ENCODE data around the gene COX5B.
"Not testable (repeated sequence)": the region's sequence is repeated elsewhere in the genome, so short reads cannot be mapped to it uniquely, and the experiment has no call there.

The COX5B gene, protein sequence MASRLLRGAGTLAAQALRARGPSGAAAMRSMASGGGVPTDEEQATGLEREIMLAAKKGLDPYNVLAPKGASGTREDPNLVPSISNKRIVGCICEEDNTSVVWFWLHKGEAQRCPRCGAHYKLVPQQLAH
- long read RNA-seq, donor 1, transcript COX5B-201 (4 exons, 712 nt), result major isoform, 670 of 722 reads
- long read RNA-seq, donor 1, partial matches to known transcripts, result 44 of 722 reads
- long read RNA-seq, donor 1, other reads (novel, unspliced or antisense), result 8 of 722 reads
- long read RNA-seq, donor 2, transcript COX5B-201 (4 exons, 712 nt), result major isoform, 401 of 442 reads
- long read RNA-seq, donor 2, partial matches to known transcripts, result 40 of 442 reads
- long read RNA-seq, donor 2, other reads (novel, unspliced or antisense), result 0 of 442 reads
- long read RNA-seq, donor 3, transcript COX5B-201 (4 exons, 712 nt), result major isoform, 191 of 209 reads
- long read RNA-seq, donor 3, partial matches to known transcripts, result 13 of 209 reads
- long read RNA-seq, donor 3, other reads (novel, unspliced or antisense), result 5 of 209 reads
- long read RNA-seq, donor 4, transcript COX5B-201 (4 exons, 712 nt), result major isoform, 299 of 325 reads
- long read RNA-seq, donor 4, partial matches to known transcripts, result 23 of 325 reads
- long read RNA-seq, donor 4, other reads (novel, unspliced or antisense), result 0 of 325 reads
- long read RNA-seq, donor 5, transcript COX5B-201 (4 exons, 712 nt), result major isoform, 372 of 397 reads
- long read RNA-seq, donor 5, partial matches to known transcripts, result 24 of 397 reads
- long read RNA-seq, donor 5, other reads (novel, unspliced or antisense), result 0 of 397 reads
- long read RNA-seq, donor 6, transcript COX5B-201 (4 exons, 712 nt), result major isoform, 394 of 470 reads
- long read RNA-seq, donor 6, partial matches to known transcripts, result 69 of 470 reads
- long read RNA-seq, donor 6, other reads (novel, unspliced or antisense), result 7 of 470 reads
- long read RNA-seq, donor 7, transcript COX5B-201 (4 exons, 712 nt), result major isoform, 578 of 631 reads
- long read RNA-seq, donor 7, partial matches to known transcripts, result 51 of 631 reads
- long read RNA-seq, donor 7, other reads (novel, unspliced or antisense), result 0 of 631 reads
- long read RNA-seq, donor 8, transcript COX5B-201 (4 exons, 712 nt), result major isoform, 339 of 366 reads
- long read RNA-seq, donor 8, partial matches to known transcripts, result 21 of 366 reads
- long read RNA-seq, donor 8, other reads (novel, unspliced or antisense), result 5 of 366 reads

DNA sequence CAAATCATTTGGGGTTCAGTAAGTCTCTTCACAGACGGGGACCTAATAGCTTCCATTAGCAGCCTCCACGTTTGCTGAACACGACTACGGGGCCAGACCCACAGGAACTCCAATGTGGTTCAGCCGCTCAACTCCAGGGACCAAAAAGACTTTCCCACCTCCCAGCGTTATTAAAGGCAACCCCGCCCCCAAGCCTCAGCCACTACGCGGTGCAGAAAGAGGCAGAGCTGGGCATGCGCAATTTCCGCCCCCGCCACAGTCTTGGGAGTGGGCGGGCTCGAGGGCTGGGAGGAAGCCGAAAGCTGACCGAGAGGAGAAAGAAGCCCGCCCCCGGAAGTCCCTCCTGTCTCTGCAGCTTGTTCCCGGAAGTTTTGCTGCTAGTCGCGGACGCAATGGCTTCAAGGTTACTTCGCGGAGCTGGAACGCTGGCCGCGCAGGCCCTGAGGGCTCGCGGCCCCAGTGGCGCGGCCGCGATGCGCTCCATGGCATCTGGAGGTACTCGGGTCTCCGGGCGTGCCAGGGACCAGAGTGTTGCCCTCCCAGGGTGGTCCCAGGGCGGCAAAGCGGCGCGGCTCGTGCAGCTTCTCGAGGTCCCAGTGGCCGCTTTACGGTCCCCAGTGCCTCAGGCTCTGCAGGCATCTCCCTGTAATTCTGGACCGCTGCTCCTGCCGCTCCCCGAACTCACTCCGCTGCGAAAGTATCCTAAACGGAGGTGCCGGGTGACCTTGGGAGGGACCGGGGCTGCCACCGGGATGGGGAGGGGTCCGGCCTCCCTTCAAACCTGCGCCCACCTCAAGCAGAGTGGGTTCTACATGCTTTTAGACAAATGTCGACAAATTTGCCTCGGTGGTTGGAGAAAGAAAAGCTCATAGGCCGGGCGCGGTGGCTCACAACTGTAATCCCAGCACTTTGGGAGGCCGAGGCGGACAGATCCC, at the start of gene COX5B:
COX5B (plus strand) TSS at position 368 of the 935 bp plus-strand sequence; CDS start at position 393, 25 bp downstream.
- peak; percentile 88 for DNase-seq

DNA sequence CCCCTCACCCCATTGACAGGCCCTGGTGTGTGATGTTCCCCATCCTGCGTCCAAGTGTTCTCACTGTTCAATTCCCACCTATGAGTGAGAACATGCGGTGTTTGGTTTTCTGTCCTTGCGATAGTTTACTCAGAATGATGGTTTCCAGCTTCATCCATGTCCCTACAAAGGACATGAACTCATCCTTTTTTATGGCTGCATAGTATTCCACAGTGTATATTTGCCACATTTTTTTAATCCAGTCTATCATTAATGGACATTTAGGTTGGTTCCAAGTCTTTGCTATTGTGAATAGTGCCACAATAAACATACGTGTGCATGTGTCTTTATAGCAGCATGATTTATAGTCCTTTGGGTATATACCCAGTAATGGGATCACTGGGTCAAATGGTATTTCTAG, 49.7 kb upstream of the COX5B start:
- DNase-seq, result not testable (repeated sequence)

GRCh38 chr2:97601537-97601936, 44.3 kb upstream of the COX5B start:
- not testable (repeated sequence) for DNase-seq

GRCh38 chr2:97605109-97605508, 40.8 kb upstream of the COX5B start:
- DNase-seq, result not testable (repeated sequence)

- DNase-seq, result not testable (repeated sequence)
These were observed 40.1 kb upstream of the COX5B start for GRCh38 chr2:97605524-97606339.

- DNase-seq, result not testable (repeated sequence)
These were observed 37.1 kb upstream of the COX5B start for GRCh38 chr2:97608745-97609144.

- DNase-seq, result not testable (repeated sequence)
These were observed 34.0 kb upstream of the COX5B start for GRCh38 chr2:97611895-97612294.

DNA sequence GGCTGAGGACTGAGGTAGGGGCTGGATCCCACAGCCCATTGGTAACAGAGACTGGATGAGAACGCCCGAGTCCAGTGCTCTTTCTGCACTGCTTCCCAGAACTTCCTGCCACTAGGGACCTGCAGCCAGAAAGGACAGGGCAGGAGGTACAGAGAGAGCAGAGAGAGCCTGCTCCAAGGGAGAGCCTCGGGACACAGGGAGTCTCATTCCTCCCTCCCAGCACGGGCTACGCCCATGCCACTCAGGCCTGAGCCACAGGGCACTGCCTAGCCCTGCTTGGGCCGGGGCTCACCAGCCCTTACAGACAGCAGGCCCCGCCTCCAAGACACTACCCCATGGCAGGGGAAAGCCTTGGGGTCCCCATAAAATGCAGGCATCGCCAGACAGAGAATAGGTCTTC, 30.1 kb upstream of the COX5B start:
- not testable (repeated sequence) for DNase-seq

DNA sequence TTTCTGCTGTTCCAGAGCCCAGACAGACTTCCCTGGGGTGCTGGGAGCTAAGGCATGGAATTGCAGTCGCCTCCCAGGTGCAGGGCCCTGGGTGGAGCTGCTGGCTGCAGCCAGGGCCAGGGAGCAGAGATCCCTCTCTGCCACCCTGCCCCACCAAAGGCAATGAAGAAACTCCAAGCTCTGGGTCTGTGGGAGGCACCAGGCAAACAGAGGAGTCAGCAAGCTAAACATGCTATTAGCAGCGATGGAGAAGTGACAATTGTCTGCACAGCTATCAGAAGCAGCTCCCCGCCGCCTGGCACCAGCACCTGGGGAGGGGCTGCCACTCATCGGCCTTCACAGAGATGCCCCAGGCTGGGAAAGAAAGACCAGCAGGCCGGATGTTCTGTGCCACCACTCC, 28.0 kb upstream of the COX5B start:
- no peak for DNase-seq

- DNase-seq, result not testable (repeated sequence)
These were observed 26.7 kb upstream of the COX5B start for GRCh38 chr2:97618939-97619827.

- not testable (repeated sequence) for DNase-seq
These were observed 25.4 kb upstream of the COX5B start for GRCh38 chr2:97620492-97620891.

GRCh38 chr2:97622976-97623375, 22.9 kb upstream of the COX5B start:
- not testable (repeated sequence) for DNase-seq

DNA sequence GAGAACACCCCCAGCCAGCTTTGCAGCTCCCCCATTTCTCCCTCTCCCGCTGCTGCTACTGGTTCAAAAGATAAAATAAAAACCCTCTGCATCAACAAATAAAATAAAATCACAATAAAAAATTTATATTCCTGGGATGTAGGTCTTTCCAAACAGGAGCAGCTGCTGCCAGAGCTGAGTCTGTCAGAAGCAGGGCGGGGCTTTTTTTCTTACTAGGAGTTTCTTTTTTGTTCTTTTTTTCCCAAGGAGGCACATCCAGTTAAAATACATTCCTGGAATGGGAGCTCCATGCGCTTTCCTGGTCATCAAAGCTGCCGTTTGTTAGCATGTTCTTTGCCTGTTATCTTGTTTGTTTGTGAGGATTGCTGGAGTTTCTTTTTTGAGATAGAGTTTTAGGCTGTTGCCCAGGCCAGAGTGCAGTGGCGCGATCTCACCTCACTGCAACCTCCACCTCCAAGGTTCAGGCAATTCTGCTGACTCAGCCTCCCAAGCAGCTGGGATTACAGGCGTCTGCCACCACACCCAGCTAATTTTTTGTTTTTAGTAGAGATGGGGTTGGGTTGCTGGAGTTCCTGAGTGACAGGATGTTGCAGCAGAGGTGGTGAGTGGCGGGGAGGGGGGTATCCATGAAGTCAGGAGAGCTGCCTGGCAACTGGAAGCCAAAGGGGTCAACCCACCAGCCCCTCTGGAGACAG, 20.4 kb upstream of the COX5B start:
- DNase-seq, result not testable (repeated sequence)

DNA sequence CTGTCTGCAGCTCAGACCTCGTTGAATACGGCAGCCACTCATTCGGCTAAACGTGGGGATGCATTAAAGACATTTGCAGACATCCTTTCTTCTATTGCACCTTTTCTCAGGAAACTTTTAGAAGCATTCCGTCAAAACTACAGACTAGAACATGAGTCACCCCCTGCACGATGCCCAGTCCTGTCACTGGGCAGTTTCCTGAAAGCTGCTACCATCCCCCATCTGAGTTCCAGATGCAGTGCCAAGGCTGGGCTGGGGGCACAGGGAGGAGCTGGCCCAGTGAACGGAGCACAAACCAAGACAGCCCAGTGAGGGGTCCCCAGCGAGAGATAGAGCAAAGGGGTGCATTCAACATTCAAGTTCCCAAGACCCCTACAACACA, 19.8 kb upstream of the COX5B start:
- DNase-seq, result not testable (repeated sequence)

GRCh38 chr2:97644023-97644717, 1.7 kb upstream of the COX5B start:
- DNase-seq, result no peak

GRCh38 chr2:97645112-97645694, 659 bp upstream of the COX5B start:
- DNase-seq, result peak; percentile 87

DNA sequence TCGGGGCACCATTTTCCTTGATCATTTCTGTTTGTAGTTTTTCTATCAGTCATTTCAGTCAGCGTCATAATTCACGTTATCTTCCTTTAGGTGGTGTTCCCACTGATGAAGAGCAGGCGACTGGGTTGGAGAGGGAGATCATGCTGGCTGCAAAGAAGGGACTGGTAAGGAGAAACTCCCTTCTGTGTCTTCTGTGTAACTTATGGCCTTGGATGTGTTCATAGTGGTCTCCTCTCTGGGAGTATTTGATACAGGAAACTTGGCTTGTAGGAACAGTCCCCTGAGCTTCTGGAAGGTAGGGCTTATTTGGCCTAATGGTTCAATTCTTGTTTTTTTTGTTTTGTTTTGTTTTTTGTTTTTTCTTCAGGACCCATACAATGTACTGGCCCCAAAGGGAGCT, 1.1 kb downstream of the COX5B start:
- no peak for DNase-seq
